Chondrocyte (in vitro differentiated cells): ENCODE results near the gene TTC28. TPM values are rescaled to one million over a fixed set of nuclear protein-coding genes. Genes with fewer than 3 reads are reported as not detected.

ENCODE experiments used
- DNase-seq: peaks from one replicate; pipeline ENCODE4 v3.0.0; 2021; ENCODE audit warnings: mixed read lengths, low spot score
- H3K27ac Mint-ChIP-seq: one replicate; pipeline ENCODE4 v1.8.0; 2021; ENCODE audit warnings: mild to moderate bottlenecking, moderate library complexity, mixed read lengths; ENCODE audit not compliant: unreplicated experiment
- H3K27me3 Mint-ChIP-seq: 2 replicates; pipeline ENCODE4 v1.8.0; 2021; ENCODE audit warnings: low read depth, mixed read lengths
- H3K36me3 Mint-ChIP-seq: 2 replicates; pipeline ENCODE4 v1.8.0; 2021; ENCODE audit warnings: low read depth, mixed read lengths
- H3K4me1 Mint-ChIP-seq: 2 replicates; pipeline ENCODE4 v1.8.0; 2021; ENCODE audit warnings: low read depth, mild to moderate bottlenecking, mixed read lengths
- H3K4me3 Mint-ChIP-seq: one replicate; pipeline ENCODE4 v1.8.0; 2021; ENCODE audit warnings: mild to moderate bottlenecking, moderate library complexity, mixed read lengths; ENCODE audit not compliant: unreplicated experiment
- H3K9me3 Mint-ChIP-seq: 2 replicates; pipeline ENCODE4 v1.8.0; 2021; ENCODE audit warnings: low read depth, mixed read lengths
- CTCF ChIP-seq: fragments of 200-600 bp; sonication (generic); IDR thresholded peaks from 2 replicates; pipeline ENCODE4 v1.5.0; 2021; ENCODE audit warnings: antibody characterized with exemption, mild to moderate bottlenecking, moderate library complexity
- total RNA-seq: library from RNA; stranded (reverse); gene quantifications from 3 replicates; pipeline ENCODE4 v1.2.1, GENCODE V29; 2021

TTC28 gene
- total RNA-seq, 1 donor from 2014 or later, result 38.3 TPM

GRCh38 chr22:28187612-28188011, 492.0 kb downstream of the TTC28 start:
- Mint-ChIP-seq H3K36me3 (peaks cover 2% of the 10 kb centered on the region), H3K27me3 (no peaks in the 10 kb centered on the region), H3K9me3 (peaks cover 4% of the 10 kb centered on the region), H3K27ac (no peak overlapping the region), H3K4me3 (no peak overlapping the region), H3K4me1 (no peaks in the 10 kb centered on the region)
- TF ChIP-seq CTCF, result no peak
- DNase-seq, result no peak

- Mint-ChIP-seq H3K27me3 (no peaks in the 10 kb centered on the region), H3K27ac (no peak overlapping the region), H3K36me3 (no peaks in the 10 kb centered on the region), H3K4me1 (peaks cover 9% of the 10 kb centered on the region), H3K4me3 (no peak overlapping the region), H3K9me3 (no peaks in the 10 kb centered on the region)
- no peak for TF ChIP-seq CTCF
- no peak for DNase-seq
Measured at GRCh38 chr22:28186641-28187040, 493.0 kb downstream of the TTC28 start.

DNA sequence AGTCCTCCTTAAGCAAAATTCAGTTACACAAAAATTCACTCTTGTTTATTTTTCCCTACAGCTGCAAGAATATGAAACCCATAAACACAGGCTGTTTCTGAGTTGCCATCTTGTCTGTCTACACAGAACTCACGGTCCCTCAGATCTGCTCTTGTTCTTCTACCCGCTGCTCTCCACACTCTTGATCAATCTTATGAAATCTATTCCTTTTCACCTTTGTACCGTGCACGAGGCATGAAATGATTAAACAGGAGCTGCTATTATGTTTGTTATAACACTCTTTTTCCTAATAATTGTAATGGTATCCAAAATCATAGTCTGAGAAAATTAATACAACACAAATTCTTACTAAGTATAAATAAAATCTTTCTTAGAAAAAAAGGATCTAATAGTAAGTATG, 494.5 kb downstream of the TTC28 start:
- no peak overlapping the region for H3K4me3 Mint-ChIP-seq
- no peaks in the 10 kb centered on the region for H3K9me3 Mint-ChIP-seq
- TF ChIP-seq CTCF, result no peak
- no peak for DNase-seq
- H3K27me3 Mint-ChIP-seq, result no peaks in the 10 kb centered on the region
- H3K36me3 Mint-ChIP-seq, result no peaks in the 10 kb centered on the region
- peaks cover 20% of the 10 kb centered on the region for H3K4me1 Mint-ChIP-seq
- H3K27ac Mint-ChIP-seq, result no peak overlapping the region

- no peaks in the 10 kb centered on the region for H3K36me3 Mint-ChIP-seq
- no peaks in the 10 kb centered on the region for H3K27me3 Mint-ChIP-seq
- no peak for TF ChIP-seq CTCF
- peaks cover 20% of the 10 kb centered on the region for H3K4me1 Mint-ChIP-seq
- H3K4me3 Mint-ChIP-seq, result no peak overlapping the region
- H3K9me3 Mint-ChIP-seq, result no peaks in the 10 kb centered on the region
- no peak for DNase-seq
- H3K27ac Mint-ChIP-seq, result no peak overlapping the region
Measured at GRCh38 chr22:28183078-28183860, 496.4 kb downstream of the TTC28 start.

DNA sequence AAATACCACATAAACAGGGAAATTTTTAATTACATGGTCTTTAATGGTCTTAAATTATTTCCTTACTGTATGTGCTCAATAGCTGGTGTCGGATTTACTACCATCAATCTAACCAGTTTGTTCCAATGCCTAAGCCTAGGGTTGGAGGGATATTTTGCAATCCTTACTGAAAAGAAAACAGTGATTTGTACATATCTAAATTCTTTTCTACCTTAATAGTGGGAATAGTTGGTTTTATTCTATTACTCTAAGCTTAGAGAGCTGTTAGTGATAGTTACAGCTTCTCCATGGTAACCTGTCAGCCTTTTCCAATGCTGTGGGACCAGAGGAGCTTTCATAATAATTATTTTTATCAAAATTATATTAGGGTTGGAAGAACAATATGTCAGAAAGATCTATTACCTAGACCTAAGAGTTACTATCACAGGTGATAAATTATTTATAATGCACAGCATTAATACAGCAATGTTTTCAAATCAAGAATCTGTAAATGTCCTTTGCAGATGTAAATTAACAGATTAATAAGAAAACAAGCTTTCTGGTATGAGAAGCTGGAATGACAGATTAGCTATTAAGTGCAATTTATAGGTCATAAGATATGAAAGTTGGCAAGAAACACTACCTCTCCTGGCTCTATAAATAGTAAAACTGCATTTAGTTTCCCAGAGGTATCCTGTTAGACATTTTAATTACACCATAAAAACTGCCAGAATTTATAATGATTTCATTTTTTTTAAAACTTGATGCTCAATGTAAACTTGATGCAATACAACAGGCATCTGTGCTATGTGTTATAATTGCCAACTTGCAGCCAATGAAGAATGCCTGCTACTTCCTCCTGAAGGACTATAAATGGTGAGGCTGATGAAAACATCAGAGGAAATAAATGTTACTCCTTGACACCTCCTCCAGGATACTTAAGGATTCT, 498.6 kb downstream of the TTC28 start:
- no peaks in the 10 kb centered on the region for H3K27me3 Mint-ChIP-seq
- H3K36me3 Mint-ChIP-seq, result no peaks in the 10 kb centered on the region
- peaks cover 23% of the 10 kb centered on the region for H3K4me1 Mint-ChIP-seq
- H3K9me3 Mint-ChIP-seq, result peaks cover 2% of the 10 kb centered on the region
- DNase-seq, result no peak
- no peak for TF ChIP-seq CTCF
- H3K27ac Mint-ChIP-seq, result peak overlapping the region; percentile 72
- H3K4me3 Mint-ChIP-seq, result no peak overlapping the region
